Heart left ventricle (tissue), 16 donors: ENCODE data around the gene CDX1. TPM values are rescaled to one million over a fixed set of nuclear protein-coding genes. Genes with fewer than 3 reads are reported as not detected.

Experiments used
- ATAC-seq, 4 donors: fragments of 200-7000 bp; cut with Tn5 transposase; one replicate each; pipeline ENCODE4 v1.9.1; 2020 to 2022; ENCODE audit warnings: moderate library complexity in 4 of 4, mild to moderate bottlenecking in 3 of 4, moderate number of reproducible peaks in 1 of 4
- DNase-seq, 5 donors: peaks; one replicate each; pipeline ENCODE4 v3.0.0-alpha.2; 2020
- H3K27ac ChIP-seq, 12 donors: fragments of 200-600 bp; sonication (generic) in 4 of 12; one replicate each; pipeline versions ENCODE4 v1.5.0 to v1.8.0; 2016 to 2022; ENCODE audit warnings: mild to moderate bottlenecking in 2 of 12
- H3K27me3 ChIP-seq, 9 donors: fragments of 200-600 bp; sonication (generic) in 2 of 9; one replicate each; pipeline versions ENCODE4 v1.5.1 to v1.8.0; 2016 to 2022; ENCODE audit warnings: mild to moderate bottlenecking in 3 of 9
- H3K36me3 ChIP-seq, 9 donors: fragments of 200-600 bp; sonication (generic) in 2 of 9; one replicate each; pipeline versions ENCODE4 v1.5.0 to v1.8.0; 2018 to 2022; ENCODE audit warnings: mild to moderate bottlenecking in 2 of 9
- H3K4me1 ChIP-seq, 12 donors: fragments of 200-600 bp; sonication (generic) in 4 of 12; one replicate each; pipeline versions ENCODE4 v1.5.0 to v1.8.0; 2016 to 2022; ENCODE audit warnings: mild to moderate bottlenecking in 3 of 12
- H3K4me3 ChIP-seq, 12 donors: fragments of 200-600 bp; sonication (generic) in 4 of 12; one replicate each; pipeline versions ENCODE4 v1.5.0 to v1.8.0; 2017 to 2022; ENCODE audit warnings: mild to moderate bottlenecking in 9 of 12, moderate library complexity in 4 of 12
- H3K9me3 ChIP-seq, 12 donors: fragments of 200-600 bp; sonication (generic) in 4 of 12; one replicate each; pipeline versions ENCODE4 v1.5.0 to v1.8.0; 2016 to 2022; ENCODE audit warnings: mild to moderate bottlenecking in 1 of 12
- CTCF ChIP-seq, 12 donors: fragments of 200-600 bp; sonication (generic) in 4 of 12; IDR thresholded peaks; one replicate each; pipeline versions ENCODE4 v1.5.0 to v1.8.0; 2018 to 2022; ENCODE audit warnings: antibody characterized with exemption in 12 of 12, mild to moderate bottlenecking in 5 of 12
- POLR2A ChIP-seq, 2 donors: fragments of 450-650 bp; IDR thresholded peaks; one replicate each; pipeline ENCODE4 v1.6.1; 2017; ENCODE audit warnings: antibody characterized with exemption in 2 of 2, mild to moderate bottlenecking in 2 of 2, moderate library complexity in 2 of 2
- WGBS, 4 donors: extraction: QIAGEN DNeasy Blood & Tissue Kit in 2 of 4; methylation state at CpG; one replicate each; pipeline versions ENCODE4 v1.1.5 to v1.1.7; 2013 to 2018; 5-methylcytosine and 5-hydroxymethylcytosine counted together
- intact Hi-C, 10 donors: fragments of 100-400 bp; cut with DNase I; formaldehyde crosslinking; loops; one replicate each; pipeline versions ENCODE4 v1.11.1 to v1.14.2; 2022
- polyA plus RNA-seq, 2 donors: library from polyadenylated mRNA; stranded (reverse); fragments of 200-250 nt; gene quantifications; one replicate each; pipeline ENCODE4 v1.2.3, GENCODE V29; 2013
- total RNA-seq, 9 donors: library from RNA; depleted of rRNA in 2 of 9; stranded (reverse); fragments of >200 nt in 2 of 9; fragmentation: NEBNext Ultra II Directional in 3 of 9; extraction: Animal tissue kit (Norgen Biotek cat#: 25700) in 3 of 9; gene quantifications; one replicate each; pipeline versions ENCODE4 v1.1.0 to v1.2.4, GENCODE V29; 2016 to 2023
- donor health status: ischemic (EF 13 %, LVEDD 7.1; RV severe dilation, severe dysfunction).
- donor health status: healthy with polysubstance abuse.
- donor health status: DM: no; HTN: yes; CAD: no.
- donor health status: DM: no; HTN: no; CAD: no.
- donor health status: ischemic (EF 25% LVEDD 6.9; RV normal size, moderate dysfunction).
- donor health status: ischemic (EF 25% LVEDD 5.7; RV mildly dilated, moderate dysfunction).
- donor health status: healthy.
- donor health status: DM: yes; HTN: yes; CAD: no.
- donor health status: ischemic (EF 35%, LVEDD 5.7; RV mildly dilated, moderate dysfunction).
- donor health status: nonischemic (EF 11% LVEDD 7.7; RV severe dilation, severe dysfunction).
- donor health status: DM: yes; HTN: yes; CAD: no.
- donor health status: PGD.
- donor health status: ischemic (EF 29% LVEDD 5.4; RV normal size, mild dysfunction).
- donor health status: nonischemic (EF 23%, LVEDD 6.1; RV moderate dilation, normal function).

The CDX1 gene
- total and polyA plus RNA-seq, 11 donors: 0.17 to 0.29 (median 0.29) TPM; not detected in 8

- intact Hi-C loops: no loop called here
- DNase-seq (peak in 4 of 5 donors; percentile 59 to 80 (median 70)), ATAC-seq (peak in 1 of 4 donors; percentile 15)
- WGBS, 4 donors: 34 to 54% (median 45%) methylated on average over 12 of the region's 12 CpGs
- no peak for TF ChIP-seq POLR2A (IDR thresholded peaks at IDR 0.05)
- TF ChIP-seq CTCF (IDR thresholded peaks at IDR 0.05): no peak
- H3K4me1 ChIP-seq: peaks cover 0 to 78% (median 46%) of the 10 kb centered on the region in 12 donors
- no peaks in the 10 kb centered on the region for H3K9me3 ChIP-seq
- no peaks in the 10 kb centered on the region for H3K27me3 ChIP-seq
- H3K4me3 ChIP-seq: peak overlapping the region in 4 of 12 donors; percentile 11 to 25 (median 22)
- peaks cover 0 to 3% (median 0%) of the 10 kb centered on the region in 9 donors for H3K36me3 ChIP-seq
- H3K27ac ChIP-seq: peak overlapping the region; percentile 57 to 96 (median 84)
Observed at GRCh38 chr5:150158170-150158949, 8.2 kb upstream of the CDX1 start.

GRCh38 chr5:150159031-150159430 is 7.5 kb upstream of the CDX1 start:
- intact Hi-C loops: no loop called here
- 74 to 77% (median 76%) methylated on average over 6 of the region's 6 CpGs for WGBS, 4 donors
- peak overlapping the region in 3 of 12 donors; percentile 11 to 20 (median 11) for H3K4me3 ChIP-seq
- ATAC-seq: no peak
- H3K36me3 ChIP-seq: no peaks in the 10 kb centered on the region
- peak overlapping the region; percentile 25 to 96 (median 84) for H3K27ac ChIP-seq
- H3K27me3 ChIP-seq: no peaks in the 10 kb centered on the region
- no peak for DNase-seq
- peaks cover 0 to 85% (median 53%) of the 10 kb centered on the region in 12 donors for H3K4me1 ChIP-seq
- TF ChIP-seq POLR2A (IDR thresholded peaks at IDR 0.05) (no peak), CTCF (IDR thresholded peaks at IDR 0.05) (no peak)
- no peaks in the 10 kb centered on the region for H3K9me3 ChIP-seq

- WGBS, 4 donors: 43 to 62% (median 57%) methylated on average over 8 to 9 of the region's 9 CpGs
- H3K36me3 ChIP-seq: no peaks in the 10 kb centered on the region
- peak in 3 of 4 donors; percentile 3 to 51 (median 46) for ATAC-seq
- DNase-seq: peak; percentile 82 to 87 (median 85)
- H3K27ac ChIP-seq: peak overlapping the region; percentile 73 to 96 (median 84)
- intact Hi-C loops: loop anchor here in 7 of 10 donors (2.0 to 10.0 kb wide), 7 partner anchors 29 to 278 kb away; partner anchors contain the start of gene TCOF1 (in 1 of the 7)
- H3K4me1 ChIP-seq: peaks cover 0 to 92% (median 60%) of the 10 kb centered on the region in 12 donors
- TF ChIP-seq POLR2A (IDR thresholded peaks at IDR 0.05) (no peak), CTCF (IDR thresholded peaks at IDR 0.05) (no peak)
- no peak overlapping the region for H3K4me3 ChIP-seq
- H3K27me3 ChIP-seq: no peaks in the 10 kb centered on the region
- H3K9me3 ChIP-seq: no peaks in the 10 kb centered on the region
Observed at GRCh38 chr5:150159741-150160179, 6.8 kb upstream of the CDX1 start.

GRCh38 chr5:150160448-150161081 is 6.0 kb upstream of the CDX1 start:
- Histone ChIP-seq H3K9me3 (no peaks in the 10 kb centered on the region), H3K4me3 (no peak overlapping the region), H3K27me3 (no peaks in the 10 kb centered on the region), H3K36me3 (no peaks in the 10 kb centered on the region), H3K27ac (peak overlapping the region; percentile 73 to 96 (median 84)), H3K4me1 (peaks cover 0 to 95% (median 61%) of the 10 kb centered on the region in 12 donors)
- DNase-seq: no peak
- 49 to 72% (median 65%) methylated on average over 5 of the region's 5 CpGs for WGBS, 4 donors
- no peak for TF ChIP-seq POLR2A (IDR thresholded peaks at IDR 0.05)
- TF ChIP-seq CTCF (IDR thresholded peaks at IDR 0.05): no peak
- intact Hi-C loops: loop anchor here (1.0 to 10.0 kb wide), 8 partner anchors 30 to 277 kb away; partner anchors contain the start of gene TCOF1 (in 1 of the 10)
- ATAC-seq: no peak
